Endometrial microvascular endothelial cells (primary cell): Measurements from ENCODE around the gene GRID2. TPM values are rescaled to one million over a fixed set of nuclear protein-coding genes. Genes with fewer than 3 reads are reported as not detected.
"Not testable (repeated sequence)": the region's sequence is repeated elsewhere in the genome, so short reads cannot be mapped to it uniquely, and the experiment has no call there.

Experiments
- in situ Hi-C: cut with HindIII; loops from 2 replicates; pipeline ENCODE4 v1.10.0; 2017; ENCODE audit warnings: low sequenced_read_pairs, low pct_unique_long_range_greater_than_20kb; ENCODE audit errors: inconsistent ontology term
- total RNA-seq: library from RNA; depleted of rRNA; stranded (reverse); fragments of >200 nt; gene quantifications from one replicate; pipeline ENCODE4 v1.2.3, GENCODE V29; 2015; ENCODE audit errors: inconsistent ontology term

Gene GRID2
- total RNA-seq, 1 donor from 2014 or later = not detected

- in situ Hi-C loops = no loop called here
Measured at GRCh38 chr4:93303440-93303839, 999.7 kb downstream of the GRID2 start.

- in situ Hi-C loops = no loop called here
Measured at GRCh38 chr4:93312299-93312698, 1008.5 kb downstream of the GRID2 start.

GRCh38 chr4:93313197-93313596 lies 1009.4 kb downstream of the GRID2 start:
- in situ Hi-C loops = no loop called here

- in situ Hi-C loops = no loop called here
Measured at GRCh38 chr4:93317057-93317456, 1013.3 kb downstream of the GRID2 start.

- in situ Hi-C loops = no loop called here
Measured at GRCh38 chr4:93317561-93317960, 1013.8 kb downstream of the GRID2 start.

- in situ Hi-C loops = no loop called here
Measured at GRCh38 chr4:93319041-93319440, 1015.3 kb downstream of the GRID2 start.

- in situ Hi-C loops = no loop called here
Measured at GRCh38 chr4:93320356-93320755, 1016.6 kb downstream of the GRID2 start.

- in situ Hi-C loops = no loop called here
Measured at GRCh38 chr4:93327346-93327745, 1023.6 kb downstream of the GRID2 start.

- in situ Hi-C loops = no loop called here
Measured at GRCh38 chr4:93334003-93334402, 1030.2 kb downstream of the GRID2 start.

GRCh38 chr4:93337196-93337595 lies 1033.4 kb downstream of the GRID2 start:
- in situ Hi-C loops = no loop called here

GRCh38 chr4:93342738-93343137 lies 1039.0 kb downstream of the GRID2 start:
- in situ Hi-C loops = no loop called here

GRCh38 chr4:93346840-93347239 lies 1043.1 kb downstream of the GRID2 start:
- in situ Hi-C loops = no loop called here

GRCh38 chr4:93348896-93349295 lies 1045.1 kb downstream of the GRID2 start:
- in situ Hi-C loops = no loop called here

- in situ Hi-C loops = no loop called here
Measured at GRCh38 chr4:93351846-93352245, 1048.1 kb downstream of the GRID2 start.

- in situ Hi-C loops = no loop called here
Measured at GRCh38 chr4:93355411-93355810, 1051.6 kb downstream of the GRID2 start.

- in situ Hi-C loops = no loop called here
Measured at GRCh38 chr4:93359586-93359985, 1055.8 kb downstream of the GRID2 start.

GRCh38 chr4:93366169-93366755 lies 1062.5 kb downstream of the GRID2 start:
- in situ Hi-C loops = not testable (repeated sequence)

- in situ Hi-C loops = no loop called here
Measured at GRCh38 chr4:93368968-93369367, 1065.2 kb downstream of the GRID2 start.

- in situ Hi-C loops = no loop called here
Measured at GRCh38 chr4:93370256-93370655, 1066.5 kb downstream of the GRID2 start.

- in situ Hi-C loops = no loop called here
Measured at GRCh38 chr4:93373893-93374860, 1070.4 kb downstream of the GRID2 start.
